Thoracic aorta (tissue), 2 donors: ENCODE data around the gene RIN1. TPM values are rescaled to one million over a fixed set of nuclear protein-coding genes. Genes with fewer than 3 reads are reported as not detected.

ENCODE experiments used
- ATAC-seq: fragments of 150-250 bp; one replicate; pipeline ENCODE4 v1.8.0; 2017; ENCODE audit warnings: low read depth; ENCODE audit not compliant: insufficient number of reproducible peaks, low FRiP score
- DNase-seq: peaks from one replicate; pipeline ENCODE4 v3.0.0-alpha.2; 2020; ENCODE audit warnings: low spot score
- H3K27ac ChIP-seq, 2 donors: fragments of 200-600 bp; sonication (generic); 1 replicate in 1 of 2; 2 replicates in 1 of 2; pipeline ENCODE4 v1.5.1; 2016; ENCODE audit warnings: mild to moderate bottlenecking in 2 of 2, moderate library complexity in 2 of 2
- H3K27me3 ChIP-seq: fragments of 200-600 bp; sonication (generic); replicated peaks from 2 replicates; pipeline ENCODE4 v1.6.0; 2016; ENCODE audit warnings: mild to moderate bottlenecking; ENCODE audit not compliant: insufficient read depth
- H3K36me3 ChIP-seq: fragments of 200-600 bp; sonication (generic); one replicate; pipeline ENCODE4 v1.5.1; 2016
- H3K4me1 ChIP-seq, 2 donors: fragments of 200-600 bp; sonication (generic); 1 replicate in 1 of 2; 2 replicates in 1 of 2; pipeline versions ENCODE4 v1.5.1 to v1.6.0; 2016; ENCODE audit warnings: low read depth in 2 of 2, mild to moderate bottlenecking in 1 of 2; ENCODE audit not compliant: control insufficient read depth in 1 of 2
- H3K4me3 ChIP-seq: fragments of 200-600 bp; sonication (generic); 2 replicates; pipeline ENCODE4 v1.5.1; 2016; ENCODE audit warnings: mild to moderate bottlenecking
- H3K9me3 ChIP-seq: fragments of 200-600 bp; sonication (generic); 2 replicates; pipeline ENCODE4 v1.5.1; 2016
- CTCF ChIP-seq: fragments of 200-600 bp; sonication (generic); IDR thresholded peaks from one replicate; pipeline ENCODE4 v1.5.1; 2019; ENCODE audit warnings: antibody characterized with exemption
- total RNA-seq, 2 donors: library from RNA; depleted of rRNA; stranded (reverse); fragments of >200 nt; gene quantifications; one replicate each; pipeline versions ENCODE4 v1.1.0 to v1.2.3, GENCODE V29; 2016

Gene RIN1
- total RNA-seq, 2 donors from 2014 or later: 7.7 to 7.8 TPM

GRCh38 chr11:66366844-66367477 lies 30.7 kb upstream of the RIN1 start:
- H3K4me3 ChIP-seq: no peak overlapping the region
- no peak overlapping the region for H3K27ac ChIP-seq
- no peaks in the 10 kb centered on the region for H3K9me3 ChIP-seq
- H3K36me3 ChIP-seq: no peaks in the 10 kb centered on the region
- no peak for DNase-seq
- ATAC-seq: no peak
- peaks cover 0 to 13% of the 10 kb centered on the region in 2 donors for H3K4me1 ChIP-seq
- TF ChIP-seq CTCF: no peak
- no peaks in the 10 kb centered on the region for H3K27me3 ChIP-seq

GRCh38 chr11:66365711-66366619 lies 29.7 kb upstream of the RIN1 start:
- no peak for ATAC-seq
- TF ChIP-seq CTCF: no peak
- no peak overlapping the region for H3K27ac ChIP-seq

GRCh38 chr11:66365166-66365565 lies 28.9 kb upstream of the RIN1 start:
- Histone ChIP-seq H3K4me3 (no peak overlapping the region), H3K4me1 (no peaks in the 10 kb centered on the region), H3K27me3 (no peaks in the 10 kb centered on the region), H3K36me3 (no peaks in the 10 kb centered on the region), H3K9me3 (no peaks in the 10 kb centered on the region), H3K27ac (no peak overlapping the region)
- ATAC-seq (no peak), DNase-seq (no peak)
- no peak for TF ChIP-seq CTCF

More at GRCh38 chr11:66365711-66366619, 29.7 kb upstream of the RIN1 start:
- Histone ChIP-seq H3K4me3 (no peak overlapping the region), H3K36me3 (no peaks in the 10 kb centered on the region), H3K27me3 (no peaks in the 10 kb centered on the region), H3K9me3 (no peaks in the 10 kb centered on the region), H3K4me1 (peaks cover 0 to 3% of the 10 kb centered on the region in 2 donors)
- no peak for DNase-seq

- DNase-seq: no peak
- Histone ChIP-seq H3K27me3 (no peaks in the 10 kb centered on the region), H3K4me3 (no peak overlapping the region), H3K4me1 (no peaks in the 10 kb centered on the region), H3K36me3 (no peaks in the 10 kb centered on the region), H3K9me3 (no peaks in the 10 kb centered on the region), H3K27ac (no peak overlapping the region)
- no peak for ATAC-seq
- peak; percentile 38 for TF ChIP-seq CTCF
These were observed 27.7 kb upstream of the RIN1 start for GRCh38 chr11:66363805-66364535.

DNA sequence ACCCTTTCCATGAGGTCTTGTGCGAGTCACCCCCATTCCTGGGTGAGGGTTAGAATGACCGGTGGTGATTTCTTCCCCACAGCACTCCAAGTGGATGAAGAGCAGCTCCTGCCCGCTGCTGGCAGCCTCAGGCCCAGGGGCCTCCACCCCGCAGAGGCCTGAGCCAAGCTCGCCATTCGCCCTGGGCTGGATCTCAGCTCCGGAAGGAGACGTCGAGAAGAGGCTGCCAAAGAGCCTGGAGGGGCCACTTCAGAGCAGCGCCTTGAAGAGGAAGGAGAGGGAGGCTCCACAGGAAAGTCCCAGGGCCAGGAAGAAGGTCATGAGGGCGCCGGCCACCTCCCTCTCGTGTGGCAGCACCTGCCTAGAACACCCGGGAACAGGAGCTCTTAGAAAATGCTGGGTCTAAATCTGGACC lies 27.0 kb upstream of the RIN1 start:
- ATAC-seq (no peak), DNase-seq (no peak)
- Histone ChIP-seq H3K36me3 (no peaks in the 10 kb centered on the region), H3K4me3 (no peak overlapping the region), H3K4me1 (no peaks in the 10 kb centered on the region), H3K27ac (no peak overlapping the region), H3K9me3 (no peaks in the 10 kb centered on the region), H3K27me3 (no peaks in the 10 kb centered on the region)
- no peak for TF ChIP-seq CTCF
